NCI-H82 (cell line): Measurements from ENCODE around the gene SH2D4B.

Experiments used
- DNase-seq: peaks from one replicate; lab custom pipeline; 2025; lab: John Stamatoyannopoulos, UW

Gene SH2D4B

GRCh38 chr10:80537736-80538480 is at the start of gene SH2D4B:
Gene SH2D4B, plus strand, starts transcription at chr10:80537902. Its CDS starts 430 bp downstream, at chr10:80538332.
- DNase-seq: no peak

- DNase-seq: no peak
Observed at GRCh38 chr10:80488539-80489066, 49.1 kb upstream of the SH2D4B start.

GRCh38 chr10:80489371-80490112 is 48.2 kb upstream of the SH2D4B start:
- DNase-seq: no peak

GRCh38 chr10:80491251-80492102 is 46.2 kb upstream of the SH2D4B start:
- no peak for DNase-seq

DNA sequence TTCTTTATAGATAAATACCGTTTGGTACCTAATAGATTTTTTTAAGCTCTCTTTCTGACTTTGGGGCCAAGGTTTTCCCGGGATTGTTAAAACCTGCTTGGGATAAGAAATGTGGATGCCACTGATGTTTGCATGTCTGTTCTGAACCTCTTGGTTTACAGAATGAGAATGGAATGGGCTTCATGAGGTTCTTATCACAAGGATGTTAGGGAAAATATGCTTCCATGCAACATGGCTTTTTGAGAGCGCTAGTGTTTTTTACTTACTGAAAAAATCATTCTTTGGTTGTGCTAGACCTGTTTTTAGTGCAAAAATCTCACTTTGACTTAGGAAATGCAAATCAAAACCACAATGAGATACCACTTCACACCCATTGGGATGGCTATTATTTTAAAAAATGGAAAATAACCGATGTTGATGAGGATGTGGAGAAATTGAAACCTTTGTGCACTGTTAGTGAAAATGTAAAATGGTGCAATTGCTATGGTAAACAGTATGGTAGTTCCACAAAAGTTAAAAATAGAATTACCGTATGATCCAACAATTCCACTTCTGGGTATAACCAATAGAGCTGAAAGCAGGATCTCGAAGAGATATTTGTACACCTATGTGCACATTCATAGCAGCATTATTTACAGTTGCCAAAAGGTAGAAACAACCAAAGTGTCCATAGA is 44.7 kb upstream of the SH2D4B start:
- DNase-seq: no peak

GRCh38 chr10:80493522-80494051 is 44.1 kb upstream of the SH2D4B start:
- no peak for DNase-seq

DNA sequence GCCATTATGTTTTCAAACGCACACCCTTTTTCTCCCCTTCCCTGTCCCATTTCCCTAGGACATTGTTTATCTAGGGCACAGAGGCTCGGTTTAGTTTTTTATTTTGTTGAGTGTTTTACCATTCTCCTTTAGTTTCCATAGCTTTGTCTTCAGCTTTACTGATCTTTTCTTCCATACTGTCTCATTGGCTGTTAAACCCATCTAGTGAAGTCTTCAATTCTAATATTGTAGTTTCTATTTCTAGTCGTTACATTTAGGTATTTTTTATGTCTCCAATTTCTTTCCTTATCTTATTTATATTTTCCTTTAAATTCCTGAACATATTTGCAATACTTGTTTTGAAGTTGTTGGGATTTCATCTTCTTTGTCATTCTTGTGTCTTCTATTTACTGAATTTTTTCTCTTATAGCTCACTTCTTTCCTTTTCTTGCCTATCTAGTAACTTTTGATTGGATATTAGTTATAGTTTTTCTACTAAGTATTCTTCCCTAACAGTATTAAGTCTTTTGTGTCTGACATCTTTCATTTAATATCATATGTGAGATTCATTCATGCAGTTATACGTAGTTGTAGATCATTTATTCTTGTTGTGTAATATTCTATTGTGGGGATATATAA is 41.0 kb upstream of the SH2D4B start:
- no peak for DNase-seq

DNA sequence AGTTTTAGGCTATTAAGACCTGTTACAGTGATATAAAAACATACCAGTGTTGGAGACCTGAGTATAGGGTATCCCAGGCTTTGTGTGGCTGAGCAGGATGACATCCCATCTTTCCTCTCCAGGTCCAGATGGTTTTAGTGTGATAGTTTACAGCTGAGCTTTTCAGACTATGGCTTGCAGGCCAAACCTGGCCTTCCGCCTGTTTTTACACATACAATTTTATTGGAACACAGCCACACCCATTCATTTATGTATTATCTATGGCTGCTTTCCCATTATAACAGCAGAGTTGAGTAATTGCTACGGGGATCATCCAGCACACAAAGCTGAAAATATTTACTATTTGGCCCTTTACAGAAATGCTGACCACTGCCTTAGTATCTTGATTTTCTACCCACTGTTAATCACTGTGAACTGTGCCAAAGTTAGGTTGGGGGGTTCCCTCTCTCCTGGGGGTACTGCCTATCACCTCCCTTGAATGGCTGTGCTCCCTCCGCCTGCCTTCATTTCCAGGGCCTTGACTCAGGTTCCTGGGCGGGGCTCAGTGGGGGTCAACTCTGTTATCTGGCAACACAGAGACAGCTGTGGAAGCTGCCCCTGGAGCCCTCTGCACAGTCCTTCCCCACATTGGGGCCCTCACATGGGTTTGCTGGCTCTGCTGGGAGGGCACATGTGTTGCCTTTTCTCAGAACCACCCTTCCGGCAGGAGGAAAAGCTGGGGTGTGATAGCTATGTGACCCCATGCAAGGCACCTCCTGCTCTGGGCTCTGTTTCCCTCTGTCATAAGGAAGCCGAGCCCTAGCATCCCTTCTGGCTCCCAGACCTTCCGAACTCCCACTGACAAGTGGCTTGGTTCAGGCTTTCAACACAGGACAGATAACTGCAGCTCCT is 40.3 kb upstream of the SH2D4B start:
- no peak for DNase-seq

GRCh38 chr10:80498078-80498832 is 39.4 kb upstream of the SH2D4B start:
- DNase-seq: peak; percentile 60

GRCh38 chr10:80498833-80499741 is 38.6 kb upstream of the SH2D4B start:
- peak; percentile 60 for DNase-seq

GRCh38 chr10:80500572-80501380 is 36.9 kb upstream of the SH2D4B start:
- DNase-seq: peak; percentile 20

DNA sequence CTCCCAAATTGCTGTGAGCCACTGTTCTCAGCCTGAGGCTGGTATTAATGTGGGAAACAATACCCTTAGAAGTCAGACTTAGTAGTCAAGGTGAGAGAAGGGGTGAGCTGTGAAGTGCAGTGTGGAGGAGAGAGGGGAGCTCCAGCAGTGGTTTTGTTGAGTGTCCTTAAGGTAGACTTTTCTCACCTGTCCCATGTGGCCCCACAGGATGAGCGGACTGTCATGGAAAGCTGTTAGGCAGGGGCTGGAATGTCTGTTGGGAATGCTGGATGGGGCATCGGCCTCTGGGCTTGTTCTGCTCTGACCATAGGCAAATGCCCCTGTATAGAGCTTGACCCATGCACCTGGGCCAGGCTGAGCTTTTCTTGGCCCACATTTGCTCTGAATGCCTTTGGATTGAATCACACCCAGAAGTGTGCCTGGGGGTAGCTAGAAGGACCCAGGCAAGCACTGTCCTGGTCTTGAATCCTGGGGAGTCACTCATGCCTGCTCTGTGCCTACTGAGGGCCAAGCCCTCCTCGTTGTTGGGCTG is 36.3 kb upstream of the SH2D4B start:
- no peak for DNase-seq

DNA sequence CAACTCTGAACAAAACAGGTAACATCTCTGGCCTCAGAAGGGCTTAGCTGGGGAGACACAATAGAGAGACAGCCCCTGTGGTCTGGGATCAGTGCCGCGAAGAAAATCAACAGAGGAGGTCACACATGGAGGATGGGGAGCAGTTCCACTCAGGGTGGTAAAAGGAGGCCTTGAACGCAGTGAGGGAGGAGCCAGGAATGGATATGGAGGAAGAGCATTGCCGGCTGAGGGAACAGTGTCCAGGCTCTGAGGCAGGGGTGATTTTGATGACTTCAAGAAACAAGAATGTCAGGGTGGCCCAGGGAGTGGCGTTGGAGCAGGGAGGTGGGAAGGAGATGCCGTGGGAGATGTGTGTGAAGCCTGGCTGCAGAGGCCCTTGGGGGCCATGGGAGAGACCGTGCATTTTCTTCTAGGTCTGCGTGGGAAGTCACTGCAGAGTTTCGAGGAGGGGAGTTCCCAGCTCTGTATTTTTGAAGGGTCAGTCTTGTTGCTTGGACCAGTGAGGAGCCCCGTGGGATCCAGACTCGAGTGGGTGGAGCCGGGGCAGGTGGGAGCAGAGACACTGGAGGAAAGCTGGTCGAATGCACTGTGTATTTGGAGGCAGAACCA is 35.7 kb upstream of the SH2D4B start:
- DNase-seq: no peak

GRCh38 chr10:80502621-80503583 is 34.8 kb upstream of the SH2D4B start:
- DNase-seq: no peak

DNA sequence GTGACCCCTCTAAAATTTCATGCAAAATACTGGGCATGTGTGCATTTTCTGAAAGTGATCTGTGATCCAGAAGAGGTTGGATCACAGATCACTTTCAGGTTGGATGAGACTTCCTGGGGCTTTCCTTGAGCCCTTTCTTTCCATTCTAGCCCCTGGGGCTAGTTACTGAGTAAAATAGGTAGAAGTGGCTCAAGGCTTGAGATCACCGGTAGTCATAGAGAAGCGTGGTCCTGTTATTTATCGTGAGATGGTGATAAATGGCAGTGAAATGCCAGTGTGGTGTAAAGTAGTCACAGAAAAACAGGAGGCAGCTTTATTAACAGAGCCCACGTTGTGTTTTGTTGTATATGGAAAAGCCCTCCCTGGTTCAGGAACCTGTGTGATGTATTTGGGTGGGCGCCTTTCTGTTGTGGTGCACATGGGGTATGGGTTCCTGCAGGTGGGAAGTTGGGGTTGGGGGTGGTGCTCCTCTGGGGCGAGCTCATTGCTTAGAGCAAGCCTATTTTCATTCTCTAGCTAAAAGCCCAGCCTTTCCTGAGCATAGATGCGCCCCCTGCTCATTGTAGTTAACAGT is 34.0 kb upstream of the SH2D4B start:
- no peak for DNase-seq
